WTC11 (cell line): Measurements from ENCODE around the gene SCIN.

Source experiments
- CTCF ChIP-seq: fragments of 200-600 bp; IDR thresholded peaks from 2 replicates; pipeline ENCODE4 v1.8.0; 2022; ENCODE audit warnings: antibody characterized with exemption
- FOXJ3 ChIP-seq: sonication (generic); formaldehyde crosslinking; IDR thresholded peaks from 2 replicates; pipeline ENCODE4 v1.9.0; 2021; ENCODE audit warnings: missing genetic modification reagents, mild to moderate bottlenecking, borderline replicate concordance
- HMGXB4 ChIP-seq: sonication (generic); formaldehyde crosslinking; IDR thresholded peaks from 2 replicates; pipeline ENCODE4 v1.8.1; 2023; ENCODE audit warnings: mild to moderate bottlenecking, moderate library complexity, missing genetic modification reagents
- MAX ChIP-seq: sonication (generic); formaldehyde crosslinking; IDR thresholded peaks from 2 replicates; pipeline ENCODE4 v1.8.0; 2022; ENCODE audit warnings: mild to moderate bottlenecking, missing genetic modification reagents
- SP1 ChIP-seq: sonication (generic); formaldehyde crosslinking; conservative IDR thresholded peaks from 2 replicates; pipeline ENCODE4 v1.8.1; 2022; ENCODE audit warnings: missing genetic modification reagents
- ZNF416 ChIP-seq: fragments of 250-450 bp; sonication (Bioruptor Pico); IDR thresholded peaks from 2 replicates; pipeline ENCODE4 v1.9.0; 2021; ENCODE audit warnings: mild to moderate bottlenecking, inconsistent platforms
- TF ChIP-seq, protein P1 (sequence below): sonication (generic); formaldehyde crosslinking; IDR thresholded peaks from 2 replicates; pipeline ENCODE4 v1.8.0; 2023; ENCODE audit warnings: missing genetic modification reagents
- TF ChIP-seq, protein P2 (sequence below): sonication (generic); formaldehyde crosslinking; conservative IDR thresholded peaks from 2 replicates; pipeline ENCODE4 v1.8.1; 2022; ENCODE audit warnings: mild to moderate bottlenecking, missing genetic modification reagents

DNA sequence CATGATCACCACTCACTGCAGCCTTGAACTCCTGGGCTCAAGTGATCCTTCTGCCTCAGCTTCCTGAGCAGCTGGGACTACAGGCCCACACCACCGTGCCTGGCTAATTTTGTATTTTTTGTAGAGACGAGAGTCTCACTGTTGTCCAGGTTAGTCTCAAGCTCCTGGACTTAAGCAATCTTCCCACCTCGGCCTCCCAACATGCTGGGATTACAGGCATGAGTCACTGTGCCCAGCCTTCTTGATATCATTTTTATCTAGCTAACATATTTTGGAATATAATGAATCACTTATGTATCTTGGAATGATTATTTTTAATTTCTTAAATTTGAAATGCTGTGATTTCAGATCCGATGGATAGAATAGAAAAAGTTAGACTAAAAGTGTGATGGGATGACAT, 135.4 kb downstream of the SCIN start:
- no peak for TF ChIP-seq FOXJ3 (CRISPR knock-in tag)
- TF ChIP-seq MAX = no peak
- TF ChIP-seq SP1 (CRISPR knock-in tag) = no peak
- TF ChIP-seq CTCF = no peak
- no peak for TF ChIP-seq HMGXB4 (CRISPR knock-in tag)
- TF ChIP-seq, protein P1, sequence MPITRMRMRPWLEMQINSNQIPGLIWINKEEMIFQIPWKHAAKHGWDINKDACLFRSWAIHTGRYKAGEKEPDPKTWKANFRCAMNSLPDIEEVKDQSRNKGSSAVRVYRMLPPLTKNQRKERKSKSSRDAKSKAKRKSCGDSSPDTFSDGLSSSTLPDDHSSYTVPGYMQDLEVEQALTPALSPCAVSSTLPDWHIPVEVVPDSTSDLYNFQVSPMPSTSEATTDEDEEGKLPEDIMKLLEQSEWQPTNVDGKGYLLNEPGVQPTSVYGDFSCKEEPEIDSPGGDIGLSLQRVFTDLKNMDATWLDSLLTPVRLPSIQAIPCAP (CRISPR knock-in tag) = no peak
- TF ChIP-seq ZNF416 (CRISPR knock-in tag) = no peak
- TF ChIP-seq, protein P2, sequence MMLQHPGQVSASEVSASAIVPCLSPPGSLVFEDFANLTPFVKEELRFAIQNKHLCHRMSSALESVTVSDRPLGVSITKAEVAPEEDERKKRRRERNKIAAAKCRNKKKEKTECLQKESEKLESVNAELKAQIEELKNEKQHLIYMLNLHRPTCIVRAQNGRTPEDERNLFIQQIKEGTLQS (CRISPR knock-in tag) = no peak
